Aortic smooth muscle cell (primary cell): ENCODE data around the gene NGDN. TPM values are rescaled to one million over a fixed set of nuclear protein-coding genes. Genes with fewer than 3 reads are reported as not detected.

Experiments used
- total RNA-seq: library from RNA; depleted of rRNA; stranded (reverse); fragments of >200 nt; gene quantifications from 2 replicates; pipeline ENCODE4 v1.2.3, GENCODE V29; 2014

The NGDN gene
- total RNA-seq = 42.3 and 42.7 TPM in 2 replicates

GRCh38 chr14:23469127-23469905, at the start of gene NGDN:
NGDN (plus strand) TSS chr14:23469703; CDS start chr14:23469716, 13 bp downstream.

GRCh38 chr14:23435543-23436326, 33.8 kb upstream of the NGDN start, which contains the start of gene MYH7:
MYH7 (minus strand) TSS chr14:23435660; CDS start chr14:23433732, 1,928 bp downstream.

Other genes with a start within 250 kb of the NGDN start
- gene RNF212B, start 231.8 kb upstream of the NGDN start, total RNA-seq = not detected in 2 replicates
- gene HOMEZ, start 183.6 kb upstream of the NGDN start, total RNA-seq = 2.4 and 4.1 TPM in 2 replicates
- 2.8 and 3.5 TPM in 2 replicates for gene PPP1R3E, start 166.8 kb upstream of the NGDN start, total RNA-seq
- gene BCL2L2, start 162.9 kb upstream of the NGDN start, total RNA-seq = 21.0 and 26.2 TPM in 2 replicates
- 69.9 and 83.4 TPM in 2 replicates for gene PABPN1, start 148.2 kb upstream of the NGDN start, total RNA-seq
- 11.9 and 12.1 TPM in 2 replicates for gene SLC22A17, start 116.8 kb upstream of the NGDN start, total RNA-seq
- 6.3 and 10.7 TPM in 2 replicates for gene EFS, start 104.5 kb upstream of the NGDN start, total RNA-seq
- gene IL25, start 96.9 kb upstream of the NGDN start, total RNA-seq = not detected in 2 replicates
- gene CMTM5, start 92.7 kb upstream of the NGDN start, total RNA-seq = 0.31 and 0.40 TPM in 2 replicates
- gene MYH6, start 61.4 kb upstream of the NGDN start, total RNA-seq = not detected in 2 replicates
- gene MYH7, start 34.0 kb upstream of the NGDN start, total RNA-seq = not detected in 2 replicates
- gene ZFHX2, start 82.1 kb downstream of the NGDN start, total RNA-seq = under 0.01 and 0.06 TPM in 2 replicates
- 15.0 and 18.0 TPM in 2 replicates for gene THTPA, start 86.6 kb downstream of the NGDN start, total RNA-seq
- 3.2 and 4.2 TPM in 2 replicates for gene AP1G2, start 98.1 kb downstream of the NGDN start, total RNA-seq
- not detected in 2 replicates for gene JPH4, start 109.1 kb downstream of the NGDN start, total RNA-seq
- gene DHRS2, start 166.7 kb downstream of the NGDN start, total RNA-seq = under 0.01 TPM in 1 of 2 replicates, not detected in the other